Measurements from ENCODE around the gene SLC17A9. TPM values are rescaled to one million over a fixed set of nuclear protein-coding genes. Genes with fewer than 3 reads are reported as not detected.

SLC17A9 gene
- total RNA-seq, 3 donors from 2014 or later = 6.8 to 16.1 (median 13.3) TPM

DNA sequence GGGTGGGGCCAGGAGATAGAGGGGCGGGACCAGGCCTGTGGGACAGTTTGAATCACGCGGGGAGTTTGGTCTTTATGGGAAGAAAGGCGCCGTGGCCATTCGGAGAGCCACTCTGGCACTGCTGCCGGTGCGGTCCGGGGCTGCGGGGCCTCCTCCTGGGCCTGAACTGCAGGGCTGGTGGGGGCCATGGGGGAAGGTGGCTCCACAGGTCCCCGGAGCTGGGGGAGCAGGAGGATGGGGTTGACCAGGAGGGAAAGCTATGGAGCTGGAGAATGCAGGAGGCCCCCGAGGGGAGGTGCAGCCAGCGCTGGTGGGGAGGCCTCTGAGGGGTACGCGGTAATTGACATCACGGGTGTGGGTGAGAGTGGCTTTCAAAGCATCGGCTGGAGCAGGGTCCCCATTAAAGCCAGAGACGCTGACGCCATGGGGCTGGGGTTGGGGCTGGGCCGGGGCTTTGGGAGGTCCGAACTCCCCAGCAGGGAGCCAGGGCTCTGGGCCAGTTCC is 56.1 kb downstream of the SLC17A9 start:
- no peak for DNase-seq

DNA sequence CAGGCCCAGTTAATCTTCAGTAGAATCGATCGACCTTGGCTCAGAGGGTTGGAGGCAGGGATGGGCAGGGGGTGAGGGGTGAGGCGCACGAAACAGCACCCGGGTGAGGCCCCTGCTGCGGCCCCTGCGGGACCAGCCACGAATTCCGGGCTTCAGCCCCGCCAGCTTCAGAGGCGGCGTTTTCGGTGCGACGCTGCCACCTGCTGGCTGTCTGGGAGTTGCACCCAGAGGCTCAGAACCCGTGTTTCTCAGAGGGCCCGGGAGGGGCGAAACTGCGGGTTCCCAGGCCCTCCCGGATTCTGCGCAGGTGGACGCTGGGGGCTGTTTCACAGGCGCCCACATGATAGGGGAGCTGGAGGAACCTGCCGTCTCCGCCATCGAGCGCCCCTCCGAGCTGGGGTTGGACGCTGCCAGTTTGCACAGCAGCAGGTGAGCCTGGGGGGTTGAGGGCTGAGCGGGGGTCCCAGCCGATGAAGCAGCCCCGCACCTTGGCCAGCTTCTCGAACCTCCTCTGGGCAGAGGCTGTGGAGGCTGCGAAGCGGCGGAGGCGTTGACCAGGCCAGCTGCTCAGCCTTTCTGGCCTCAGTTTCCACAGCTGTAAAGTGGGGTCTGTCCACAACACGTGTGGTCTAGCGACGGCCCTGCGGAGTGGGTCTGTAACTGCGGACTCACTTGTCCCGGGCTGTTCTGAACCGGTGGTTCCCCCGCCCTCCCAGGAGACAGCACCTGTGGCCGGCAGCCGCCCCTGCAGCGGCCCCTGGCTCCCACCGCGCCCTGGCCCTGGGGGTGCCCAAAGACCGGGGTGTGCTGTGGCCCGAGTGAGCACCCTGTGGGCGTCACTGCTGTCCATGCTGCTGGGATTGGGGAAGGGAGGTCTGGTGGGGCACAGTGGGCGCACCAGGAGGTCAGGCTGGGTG is 56.8 kb downstream of the SLC17A9 start:
- H3K9me3 Mint-ChIP-seq = peaks cover 14% of the 10 kb centered on the region
- ATAC-seq (peak; percentile 76 to 80), DNase-seq (peak; percentile 84)
- peaks cover 42% of the 10 kb centered on the region for H3K27me3 Mint-ChIP-seq (ENCODE audit: low read depth)
- peaks cover 31% of the 10 kb centered on the region for H3K4me1 Mint-ChIP-seq (ENCODE audit: low read depth)
- peak overlapping the region; percentile 85 for H3K4me3 Mint-ChIP-seq
- peaks cover 3% of the 10 kb centered on the region for H3K36me3 Mint-ChIP-seq (ENCODE audit: insufficient read depth)

More for the DNA sequence above, 56.1 kb downstream of the SLC17A9 start:
- Mint-ChIP-seq H3K4me3 (peak overlapping the region; percentile 6), H3K27me3 (ENCODE audit: low read depth) (peaks cover 42% of the 10 kb centered on the region), H3K36me3 (ENCODE audit: insufficient read depth) (no peaks in the 10 kb centered on the region), H3K9me3 (peaks cover 7% of the 10 kb centered on the region), H3K4me1 (ENCODE audit: low read depth) (peaks cover 32% of the 10 kb centered on the region)
- ATAC-seq = no peak

DNA sequence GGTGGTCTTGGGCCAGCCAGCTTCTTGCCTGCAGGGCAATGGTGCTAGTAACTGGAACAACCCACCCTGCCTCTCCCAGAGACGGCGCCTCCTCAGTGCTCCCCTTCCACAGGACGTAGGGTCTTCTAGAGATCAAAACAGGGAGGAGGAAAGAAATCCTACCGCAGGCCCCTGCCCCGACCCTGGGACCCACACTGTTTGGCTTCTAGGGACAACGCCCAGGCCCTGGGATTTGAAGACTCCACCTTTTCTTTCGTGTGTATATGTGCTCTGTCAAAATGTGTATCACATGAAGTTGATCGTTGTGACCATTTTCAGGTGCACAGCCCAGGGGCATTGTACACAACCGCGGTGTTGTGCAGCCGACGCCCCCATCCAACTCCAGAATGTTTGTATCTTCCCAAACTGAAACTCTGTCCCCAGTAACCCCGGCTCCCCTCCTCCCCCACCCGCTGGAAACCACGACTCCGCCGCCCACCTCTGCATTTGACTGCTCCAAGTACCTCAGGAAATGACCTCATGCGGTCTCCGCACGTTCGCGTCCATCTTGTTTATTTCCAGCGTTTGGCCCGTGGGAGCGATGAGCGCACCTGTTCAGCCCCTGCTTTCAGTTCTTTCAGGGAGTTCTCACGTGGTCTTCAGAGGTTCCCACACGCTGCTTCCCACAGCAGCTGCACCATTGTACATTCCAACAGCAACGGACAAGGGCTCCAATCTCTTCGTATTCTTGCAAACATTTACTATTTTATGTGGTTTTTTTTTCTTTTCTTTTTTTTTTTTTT is 57.7 kb downstream of the SLC17A9 start:
- ATAC-seq (peak; percentile 42 to 61), DNase-seq (peak; percentile 68)
- peaks cover 3% of the 10 kb centered on the region for H3K36me3 Mint-ChIP-seq (ENCODE audit: insufficient read depth)
- peaks cover 43% of the 10 kb centered on the region for H3K27me3 Mint-ChIP-seq (ENCODE audit: low read depth)
- peak overlapping the region; percentile 85 for H3K4me3 Mint-ChIP-seq
- H3K9me3 Mint-ChIP-seq = peaks cover 14% of the 10 kb centered on the region
- peaks cover 27% of the 10 kb centered on the region for H3K4me1 Mint-ChIP-seq (ENCODE audit: low read depth)

DNA sequence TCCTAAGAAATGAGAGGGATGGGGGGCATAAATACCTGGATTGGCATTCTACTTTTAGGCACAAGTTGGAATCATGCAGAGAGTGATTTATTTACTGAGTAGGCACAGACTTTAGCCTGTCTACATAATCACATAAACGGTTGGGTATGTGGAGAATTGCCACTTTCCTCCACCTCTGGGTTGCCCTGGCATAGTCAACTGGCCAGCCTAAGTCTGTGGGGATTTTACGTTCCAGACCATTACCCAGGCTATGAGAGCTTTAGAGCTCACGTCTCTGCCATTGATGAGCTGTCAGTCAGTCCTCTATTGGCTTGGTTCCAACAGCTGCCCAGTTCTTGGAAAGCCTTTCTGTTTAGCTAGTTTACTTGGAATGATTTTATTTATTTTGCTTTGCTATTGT is 59.3 kb downstream of the SLC17A9 start:
- no peak for DNase-seq
- Mint-ChIP-seq H3K4me1 (ENCODE audit: low read depth) (peaks cover 24% of the 10 kb centered on the region), H3K36me3 (ENCODE audit: insufficient read depth) (peaks cover 3% of the 10 kb centered on the region), H3K4me3 (no peak overlapping the region), H3K27me3 (ENCODE audit: low read depth) (peaks cover 45% of the 10 kb centered on the region), H3K9me3 (peaks cover 14% of the 10 kb centered on the region)
- ATAC-seq = no peak

DNA sequence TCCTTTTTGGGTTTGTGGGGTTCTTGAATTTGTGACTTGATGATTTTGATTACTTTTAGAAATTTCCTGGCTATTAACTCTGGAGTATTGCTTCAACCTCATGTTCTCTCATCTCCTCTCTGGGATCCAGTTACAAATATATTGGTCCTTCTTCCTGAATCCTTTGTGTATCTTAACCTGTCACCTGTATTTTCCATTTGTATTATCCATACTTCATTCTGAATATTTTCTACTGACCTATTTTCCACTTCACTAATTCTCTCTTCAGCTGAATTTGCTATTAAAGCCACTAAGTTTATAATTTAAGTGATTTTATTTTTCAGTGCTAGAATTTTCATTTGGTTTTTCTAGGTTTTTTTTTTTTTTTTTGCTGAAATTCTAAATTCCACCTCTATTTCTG is 60.7 kb downstream of the SLC17A9 start:
- Mint-ChIP-seq H3K27me3 (ENCODE audit: low read depth) (peaks cover 38% of the 10 kb centered on the region), H3K4me3 (no peak overlapping the region), H3K4me1 (ENCODE audit: low read depth) (peaks cover 19% of the 10 kb centered on the region), H3K36me3 (ENCODE audit: insufficient read depth) (peaks cover 3% of the 10 kb centered on the region), H3K9me3 (peaks cover 14% of the 10 kb centered on the region)
- ATAC-seq = no peak
- DNase-seq = no peak

DNA sequence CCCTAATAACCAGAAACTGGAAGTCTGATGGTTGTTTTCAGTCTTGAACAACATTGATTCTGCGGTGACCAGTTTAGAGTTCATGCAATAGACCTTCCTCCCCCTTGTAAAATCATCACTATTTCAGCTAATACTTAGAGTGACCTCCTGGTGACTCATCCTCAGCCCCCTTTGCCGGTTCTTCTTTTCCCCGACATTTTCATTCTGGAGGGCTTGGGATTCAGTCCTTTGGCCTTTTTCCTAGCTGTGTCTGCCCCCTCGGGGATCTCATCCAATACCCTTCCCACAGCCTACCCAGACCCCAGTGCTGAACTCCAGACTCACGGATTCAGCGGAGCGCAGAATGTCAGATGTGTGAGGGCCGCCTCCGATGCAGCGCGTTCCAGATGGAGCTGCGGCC is 61.8 kb downstream of the SLC17A9 start:
- ATAC-seq (no peak), DNase-seq (no peak)
- H3K27me3 Mint-ChIP-seq (ENCODE audit: low read depth) = peaks cover 35% of the 10 kb centered on the region
- peaks cover 14% of the 10 kb centered on the region for H3K9me3 Mint-ChIP-seq
- no peak overlapping the region for H3K4me3 Mint-ChIP-seq
- peaks cover 10% of the 10 kb centered on the region for H3K4me1 Mint-ChIP-seq (ENCODE audit: low read depth)
- H3K36me3 Mint-ChIP-seq (ENCODE audit: insufficient read depth) = peaks cover 3% of the 10 kb centered on the region

DNA sequence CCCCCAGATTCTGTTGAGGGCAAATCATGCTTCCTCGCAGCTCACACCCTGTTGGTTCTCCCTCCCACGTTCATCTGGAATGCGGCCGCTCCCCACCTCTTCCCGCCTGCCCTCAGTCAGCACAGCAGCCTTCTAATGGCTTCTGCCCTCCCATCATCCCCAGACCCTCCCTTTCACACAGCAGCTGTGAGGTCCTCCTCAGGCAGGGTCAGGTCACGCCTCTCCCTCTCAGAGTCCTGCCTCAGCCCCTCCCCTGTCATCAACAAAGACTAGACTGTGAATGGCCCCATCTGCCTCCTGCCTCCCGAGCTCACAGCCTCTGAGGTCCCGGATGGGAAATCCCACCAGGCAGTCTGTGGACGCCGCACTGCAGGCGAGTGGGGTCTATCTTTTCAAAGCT is 62.2 kb downstream of the SLC17A9 start:
- Mint-ChIP-seq H3K27me3 (ENCODE audit: low read depth) (peaks cover 39% of the 10 kb centered on the region), H3K36me3 (ENCODE audit: insufficient read depth) (peaks cover 3% of the 10 kb centered on the region), H3K4me3 (no peak overlapping the region), H3K4me1 (ENCODE audit: low read depth) (peaks cover 8% of the 10 kb centered on the region), H3K9me3 (peaks cover 14% of the 10 kb centered on the region)
- DNase-seq (no peak), ATAC-seq (no peak)

DNA sequence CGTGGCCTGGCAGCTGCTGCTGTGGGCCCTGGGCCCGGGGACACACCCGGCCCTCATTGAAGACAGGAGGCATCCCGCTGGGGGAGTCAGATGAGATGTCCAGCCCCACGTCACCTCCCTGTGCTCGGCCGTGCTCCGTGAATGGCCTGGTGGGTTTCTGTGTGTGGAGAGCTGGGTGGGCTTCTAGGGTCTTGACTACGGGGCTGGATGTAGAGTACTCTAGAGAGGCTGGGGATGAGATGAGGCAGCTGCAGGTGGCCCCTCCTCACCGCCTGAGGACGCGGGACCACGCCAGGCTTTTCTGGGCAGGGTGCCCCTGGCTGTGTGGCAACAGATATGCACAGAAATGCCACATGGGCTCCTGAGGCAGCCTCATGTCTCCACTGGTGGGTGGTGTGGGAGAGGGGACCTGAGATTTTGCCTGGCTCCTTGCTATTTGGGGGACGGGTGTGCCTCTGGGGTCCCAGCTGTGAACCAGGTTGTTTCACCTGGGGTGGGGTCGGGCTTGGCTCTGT is 62.7 kb downstream of the SLC17A9 start:
- DNase-seq = no peak
- Mint-ChIP-seq H3K9me3 (peaks cover 14% of the 10 kb centered on the region), H3K27me3 (ENCODE audit: low read depth) (peaks cover 41% of the 10 kb centered on the region), H3K36me3 (ENCODE audit: insufficient read depth) (peaks cover 3% of the 10 kb centered on the region), H3K4me3 (no peak overlapping the region), H3K4me1 (ENCODE audit: low read depth) (peaks cover 3% of the 10 kb centered on the region)
- ATAC-seq = no peak

DNA sequence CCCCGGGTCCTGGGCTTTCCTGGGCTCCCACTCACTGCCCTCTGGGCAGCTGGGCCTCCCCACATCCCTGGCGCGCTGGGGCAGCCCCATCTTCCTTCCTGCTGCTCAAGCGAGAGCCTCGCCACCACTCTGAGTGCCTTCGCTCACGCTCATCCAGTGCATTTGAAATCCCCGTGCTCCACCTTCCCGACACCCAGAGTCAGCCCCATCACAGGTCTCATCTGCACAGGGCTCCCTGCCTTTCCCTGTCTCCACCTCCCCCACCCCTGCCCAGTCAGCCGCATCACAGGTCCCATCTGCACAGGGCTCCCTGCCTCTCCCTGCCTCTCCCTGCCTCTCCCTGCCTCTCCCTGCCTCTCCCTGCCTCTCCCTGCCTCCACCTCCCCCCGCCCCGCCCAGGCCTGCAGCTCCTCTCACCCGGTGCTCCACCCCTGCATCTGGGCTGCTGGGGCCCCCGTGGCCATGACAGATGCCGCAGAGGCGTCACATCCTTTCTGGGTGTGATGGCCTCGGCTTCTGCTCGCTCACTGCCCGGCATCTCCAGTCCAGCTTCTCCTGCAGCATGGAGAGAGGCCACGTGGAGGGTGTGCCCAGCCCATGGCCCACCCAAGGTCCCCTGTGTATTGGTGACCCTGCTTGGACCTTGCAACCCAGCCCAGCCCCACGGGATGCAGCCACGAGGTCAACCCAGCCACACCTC is 63.3 kb downstream of the SLC17A9 start:
- Mint-ChIP-seq H3K9me3 (peaks cover 14% of the 10 kb centered on the region), H3K27me3 (ENCODE audit: low read depth) (peaks cover 44% of the 10 kb centered on the region), H3K36me3 (ENCODE audit: insufficient read depth) (peaks cover 3% of the 10 kb centered on the region), H3K4me1 (ENCODE audit: low read depth) (no peaks in the 10 kb centered on the region), H3K4me3 (no peak overlapping the region)
- ATAC-seq = no peak
- DNase-seq = no peak

DNA sequence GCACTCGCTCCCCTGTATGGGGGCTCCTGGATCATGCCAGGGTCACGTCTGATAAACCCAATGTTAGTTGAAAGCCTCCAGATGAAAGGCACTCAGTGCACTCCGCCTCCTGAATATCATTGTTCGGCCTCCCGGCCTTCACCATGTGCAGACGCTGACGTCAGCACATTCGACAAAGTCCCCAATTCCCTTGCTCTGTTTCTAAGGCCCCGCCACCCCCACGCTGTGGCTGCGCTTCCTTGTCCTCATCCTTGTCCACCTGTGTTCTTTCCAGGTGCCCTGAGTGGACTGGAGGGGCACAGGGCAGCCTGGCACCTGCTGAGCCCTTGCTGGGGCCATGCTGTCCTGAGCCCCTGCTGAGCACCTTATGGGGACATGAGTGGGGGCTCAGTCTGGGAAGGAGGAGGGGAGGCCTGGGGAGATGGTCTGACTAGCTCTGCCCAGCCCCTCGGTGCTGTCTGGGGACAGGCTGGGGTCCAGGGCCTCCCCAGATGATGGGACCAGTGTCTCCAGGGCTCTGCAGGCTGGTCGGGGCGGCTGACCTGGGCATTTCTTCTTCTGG is 64.1 kb downstream of the SLC17A9 start:
- H3K4me3 Mint-ChIP-seq = no peak overlapping the region
- peaks cover 14% of the 10 kb centered on the region for H3K9me3 Mint-ChIP-seq
- H3K4me1 Mint-ChIP-seq (ENCODE audit: low read depth) = no peaks in the 10 kb centered on the region
- peaks cover 46% of the 10 kb centered on the region for H3K27me3 Mint-ChIP-seq (ENCODE audit: low read depth)
- no peak for ATAC-seq
- DNase-seq = no peak
- peaks cover 3% of the 10 kb centered on the region for H3K36me3 Mint-ChIP-seq (ENCODE audit: insufficient read depth)

DNA sequence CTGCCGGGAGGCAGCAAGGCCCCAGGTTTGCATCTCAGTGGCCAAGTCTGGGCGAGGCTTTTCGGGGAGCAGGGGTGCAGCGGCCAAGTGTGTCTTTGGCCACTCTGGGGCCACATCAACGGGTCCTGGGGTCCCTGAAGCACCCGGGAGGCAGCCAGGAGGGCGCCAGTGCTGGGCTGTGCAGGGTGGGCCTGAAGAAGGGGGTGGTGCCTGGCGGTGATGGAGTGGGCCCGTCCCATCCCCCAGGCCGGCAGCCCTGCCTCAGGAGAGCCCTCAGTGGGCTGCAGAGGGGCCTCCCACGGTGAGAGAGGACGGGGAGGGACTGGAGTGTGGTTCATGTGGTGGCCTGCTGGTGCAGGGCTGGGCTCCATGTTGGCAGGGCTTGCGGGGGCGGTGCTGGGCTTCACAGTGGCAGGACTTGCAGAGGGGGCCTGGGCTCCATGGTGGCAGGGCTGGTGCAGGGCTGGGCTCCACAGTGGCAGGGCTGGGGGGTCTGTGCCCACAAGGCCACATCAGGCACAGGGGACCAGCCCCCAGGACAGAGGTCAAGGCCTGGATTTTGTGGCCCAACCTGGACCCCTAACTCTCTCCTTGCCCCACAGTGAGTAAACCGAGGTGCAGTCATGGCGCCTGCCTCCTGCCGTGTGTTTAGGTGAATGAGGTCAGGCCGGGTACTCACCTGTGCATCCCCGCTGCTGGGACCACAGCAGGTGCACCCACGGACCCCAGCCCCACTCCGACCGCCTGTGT is 64.7 kb downstream of the SLC17A9 start:
- H3K9me3 Mint-ChIP-seq = peaks cover 14% of the 10 kb centered on the region
- ATAC-seq = no peak
- no peak for DNase-seq
- no peak overlapping the region for H3K4me3 Mint-ChIP-seq
- H3K36me3 Mint-ChIP-seq (ENCODE audit: insufficient read depth) = peaks cover 3% of the 10 kb centered on the region
- peaks cover 46% of the 10 kb centered on the region for H3K27me3 Mint-ChIP-seq (ENCODE audit: low read depth)
- no peaks in the 10 kb centered on the region for H3K4me1 Mint-ChIP-seq (ENCODE audit: low read depth)

DNA sequence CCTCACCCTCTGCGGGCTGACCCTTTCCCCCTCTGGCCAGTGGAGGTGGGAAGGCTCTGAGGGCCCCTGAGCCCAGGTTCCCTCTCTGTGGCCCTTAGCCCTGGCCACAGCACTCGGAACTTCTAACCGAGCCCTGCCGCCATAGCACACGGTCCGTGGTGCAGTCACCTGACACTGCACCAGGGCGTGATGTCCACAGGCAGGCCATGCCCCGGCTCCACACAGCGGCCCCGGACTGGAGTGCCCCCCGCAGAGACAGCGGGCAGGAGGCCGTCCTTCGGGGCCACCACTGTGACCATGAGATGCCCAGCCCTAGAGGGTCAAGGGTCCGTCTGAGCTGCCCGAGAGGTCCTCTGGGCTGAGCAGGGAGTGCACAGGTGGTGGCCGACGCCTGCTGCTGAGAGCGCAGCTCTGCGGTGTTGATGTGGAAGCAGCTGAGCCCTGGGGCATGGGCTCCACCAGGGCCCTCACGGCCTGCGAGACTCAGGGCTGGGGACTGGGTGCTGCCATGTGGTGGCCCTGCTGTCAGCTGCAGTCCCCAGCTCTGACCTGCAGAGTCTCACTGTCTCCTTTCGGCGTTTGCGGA is 65.4 kb downstream of the SLC17A9 start:
- DNase-seq (no peak), ATAC-seq (no peak)
- Mint-ChIP-seq H3K27me3 (ENCODE audit: low read depth) (peaks cover 45% of the 10 kb centered on the region), H3K4me1 (ENCODE audit: low read depth) (no peaks in the 10 kb centered on the region), H3K4me3 (no peak overlapping the region), H3K36me3 (ENCODE audit: insufficient read depth) (peaks cover 3% of the 10 kb centered on the region), H3K9me3 (peaks cover 13% of the 10 kb centered on the region)
